ENCODE measurements around the gene TEKT5.

GRCh38 chr16:10623059-10623458 lies 71.7 kb downstream of the TEKT5 start:
- no peak for TF ChIP-seq POLR2A (IDR thresholded peaks at IDR 0.05; ENCODE audit: low read depth, low read length)
- TF ChIP-seq POLR2AphosphoS5 (IDR thresholded peaks at IDR 0.05; ENCODE audit: low read depth, low read length): no peak

Measured in GM12891 (cell line).